Loucy (cell line): Measurements from ENCODE around the gene SCPEP1.

ENCODE experiments used
- CTCF ChIP-seq: fragments of 200-600 bp; sonication (generic); conservative IDR thresholded peaks from 2 replicates; pipeline ENCODE4 v1.5.1; 2014; ENCODE audit warnings: mild to moderate bottlenecking, antibody characterized with exemption, low read length
- EZH2phosphoT487 ChIP-seq: fragments of 200-600 bp; IDR thresholded peaks from 2 replicates; pipeline ENCODE4 v1.6.1; 2018; ENCODE audit warnings: antibody characterized with exemption, mild to moderate bottlenecking, moderate library complexity, borderline replicate concordance

- TF ChIP-seq EZH2phosphoT487 (no peak), CTCF (no peak)
These were observed 47.1 kb upstream of the SCPEP1 start for GRCh38 chr17:56930739-56931337.
